Measurements from ENCODE around the gene SH3PXD2B. TPM values are rescaled to one million over a fixed set of nuclear protein-coding genes. Genes with fewer than 3 reads are reported as not detected.

SH3PXD2B gene
- total RNA-seq, 1 donor from 2014 or later, result 12.9 TPM

DNA sequence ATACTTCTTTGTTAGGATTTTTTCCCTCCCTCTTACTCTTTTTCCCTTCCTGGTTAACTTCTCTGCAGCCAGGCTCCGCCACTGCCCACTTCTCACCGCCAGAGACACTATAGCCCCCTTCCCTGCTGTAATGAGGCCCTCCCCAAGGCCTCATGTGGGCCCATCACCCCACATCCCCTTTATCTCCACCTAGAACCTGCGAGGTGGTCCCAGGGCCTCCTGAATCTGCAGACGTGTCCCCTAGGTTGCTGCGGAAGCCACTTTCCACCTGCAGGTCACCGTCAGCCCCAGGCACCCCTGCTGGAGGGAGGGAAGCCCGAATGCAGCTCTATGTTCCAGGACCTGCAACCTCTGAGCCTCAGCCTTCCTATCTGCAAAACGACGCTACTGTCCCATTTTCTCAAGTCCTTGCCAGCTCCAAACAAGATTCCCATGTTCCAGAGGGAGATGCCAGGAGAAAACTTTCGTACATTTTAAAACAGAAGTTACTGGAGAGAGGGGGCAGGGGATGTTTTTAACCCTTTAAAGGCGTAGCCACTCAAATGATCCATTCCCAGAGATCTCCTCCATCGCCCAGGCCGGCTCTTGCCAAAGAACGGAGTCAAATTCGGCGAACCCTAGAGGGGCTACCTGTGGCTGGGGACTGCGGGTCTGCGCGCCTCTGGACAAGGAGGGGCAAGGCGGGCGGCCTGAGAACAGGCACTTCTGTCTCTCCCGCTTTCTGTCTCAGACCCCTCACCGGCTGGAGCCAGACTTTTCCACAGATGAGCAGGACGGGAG, 929 bp downstream of the SH3PXD2B start:
- DNase-seq (ENCODE audit: low read depth), result peak; percentile 23

DNA sequence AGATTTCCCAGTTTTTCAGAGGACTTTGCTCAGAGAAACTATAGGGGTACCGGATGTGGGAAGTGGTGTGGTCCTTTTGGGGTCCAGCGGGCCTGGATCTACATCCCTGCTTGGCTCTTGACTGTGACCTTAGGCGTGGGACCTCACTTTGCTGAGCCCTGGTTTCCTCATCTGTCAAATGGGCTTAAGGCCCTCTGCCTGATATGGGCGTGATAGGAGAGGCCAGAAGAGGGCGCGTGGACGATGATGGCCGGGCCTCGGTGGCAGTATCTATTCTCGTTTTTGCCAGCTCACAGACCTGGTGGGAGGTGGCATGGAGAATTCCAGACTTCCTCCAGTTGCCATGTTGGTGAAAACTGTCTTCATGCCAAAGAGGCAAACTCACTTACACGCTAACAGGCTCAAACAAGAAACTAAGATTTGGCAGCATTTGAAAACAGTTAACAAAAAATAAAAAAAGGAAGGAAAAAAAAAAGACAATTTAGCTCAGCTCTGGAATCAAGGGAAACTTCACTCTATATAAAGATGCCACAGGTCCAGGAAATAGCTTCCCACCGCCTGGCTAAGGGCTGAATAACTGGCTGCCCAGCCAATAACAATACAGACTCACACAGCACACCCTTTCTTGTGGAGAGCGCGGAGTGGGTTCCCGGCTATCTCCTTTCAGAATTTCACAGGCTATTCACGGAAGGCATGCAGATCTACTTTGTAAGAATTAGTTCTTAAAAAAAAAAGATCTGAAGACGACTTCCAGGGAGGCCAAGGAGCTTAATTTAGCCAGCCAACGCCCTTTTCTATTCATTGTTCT, 1.7 kb downstream of the SH3PXD2B start:
- peak; percentile 19 for DNase-seq (ENCODE audit: low read depth)

DNA sequence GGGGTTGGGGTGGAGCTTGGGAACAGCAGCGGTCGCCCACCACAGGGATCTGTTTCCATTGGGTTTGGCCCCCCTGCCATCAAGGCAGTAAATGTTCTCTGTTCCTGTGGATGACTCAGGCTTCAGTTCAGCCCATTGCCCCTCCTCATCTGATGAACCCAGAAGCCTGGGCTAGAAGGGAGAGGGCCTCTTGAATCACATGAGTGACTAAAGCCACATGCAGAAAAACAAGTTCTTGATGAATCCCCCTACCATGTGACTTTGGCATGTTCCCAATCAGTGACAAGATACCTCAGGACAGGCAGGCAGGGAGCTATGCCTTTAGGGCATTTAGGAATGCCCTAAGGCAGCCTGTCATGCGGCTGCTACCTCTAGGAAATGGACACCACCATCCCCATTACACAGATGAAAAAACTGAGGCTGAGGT, 2.5 kb downstream of the SH3PXD2B start:
- peak; percentile 92 for DNase-seq (ENCODE audit: low read depth)

DNA sequence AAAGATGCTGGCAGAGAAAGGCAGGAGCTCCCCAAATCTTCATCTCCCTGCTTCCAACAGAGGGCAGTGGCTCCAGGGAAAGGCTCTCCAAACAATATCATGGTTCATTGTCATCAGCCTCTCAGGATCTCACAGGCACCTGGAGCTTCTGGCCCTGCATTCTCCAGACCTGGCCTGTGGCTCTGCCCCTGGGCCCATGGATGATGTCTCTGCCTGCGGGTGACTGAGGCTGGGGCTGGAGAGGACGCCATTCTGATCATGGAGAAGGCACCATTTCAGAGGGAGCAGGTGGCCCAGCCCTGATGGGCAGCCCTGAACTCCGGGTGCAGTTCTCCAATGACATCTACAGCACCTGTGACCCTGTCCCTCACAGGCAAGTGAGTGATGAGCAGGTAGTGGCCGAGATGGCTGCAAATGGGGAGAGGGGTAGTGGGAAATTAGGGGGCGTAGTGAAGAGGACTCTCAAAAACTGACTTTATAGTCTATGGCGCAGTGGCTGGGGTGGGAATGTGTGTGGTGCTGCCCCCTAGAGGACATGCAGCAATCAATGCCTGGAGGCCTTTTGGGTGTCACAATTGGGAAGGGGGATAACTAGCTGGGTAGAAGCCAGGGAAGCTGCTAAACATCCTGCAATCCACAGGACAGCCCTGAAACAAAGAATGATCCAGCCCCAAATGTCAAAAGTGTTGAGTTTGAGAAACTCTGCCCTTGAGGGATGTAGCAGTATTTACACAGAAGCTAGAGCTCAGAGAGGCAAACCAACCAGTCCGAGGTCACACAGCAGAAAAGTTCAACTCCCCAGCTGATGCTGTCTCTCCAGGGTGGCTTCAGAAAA, 3.2 kb downstream of the SH3PXD2B start:
- DNase-seq (ENCODE audit: low read depth), result no peak

DNA sequence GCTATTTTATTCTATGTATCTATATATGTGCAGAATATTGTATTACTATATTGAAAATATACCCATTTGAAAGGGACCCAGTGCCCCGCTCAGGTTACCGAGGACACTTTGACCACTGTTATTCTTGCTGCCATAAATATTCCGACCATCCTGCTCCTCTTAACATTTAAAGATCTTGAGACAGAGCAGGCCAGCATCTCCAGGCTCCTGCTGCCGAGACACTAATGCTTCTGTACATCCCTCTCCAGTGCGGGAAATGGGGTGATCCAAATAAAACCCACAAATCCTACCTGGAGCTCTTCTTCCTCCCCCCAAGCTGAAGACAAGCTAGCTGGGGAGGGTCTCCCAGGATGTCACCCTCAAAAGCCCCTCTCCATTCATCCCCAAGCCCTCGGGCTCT, 3.9 kb downstream of the SH3PXD2B start:
- no peak for DNase-seq (ENCODE audit: low read depth)

DNA sequence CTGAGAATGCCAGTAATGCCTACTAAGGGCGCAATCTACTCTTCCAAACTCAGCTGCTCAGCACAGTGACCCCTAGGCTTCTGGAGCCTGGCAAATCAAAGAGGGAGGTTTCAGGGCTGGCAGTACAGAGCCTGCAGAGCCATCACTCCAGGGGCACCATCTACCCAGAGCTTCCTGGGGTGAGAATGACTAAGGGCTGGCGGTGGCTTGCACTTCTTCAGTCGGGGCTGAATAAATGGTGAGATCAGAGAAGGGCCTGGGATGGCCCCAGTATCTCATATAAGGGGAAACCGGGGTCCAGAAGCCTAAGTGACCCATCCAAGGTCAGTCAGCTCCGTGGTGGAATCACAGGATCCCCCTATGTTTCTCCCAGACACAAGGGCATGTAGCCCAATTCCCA, 5.3 kb downstream of the SH3PXD2B start:
- DNase-seq (ENCODE audit: low read depth), result no peak

DNA sequence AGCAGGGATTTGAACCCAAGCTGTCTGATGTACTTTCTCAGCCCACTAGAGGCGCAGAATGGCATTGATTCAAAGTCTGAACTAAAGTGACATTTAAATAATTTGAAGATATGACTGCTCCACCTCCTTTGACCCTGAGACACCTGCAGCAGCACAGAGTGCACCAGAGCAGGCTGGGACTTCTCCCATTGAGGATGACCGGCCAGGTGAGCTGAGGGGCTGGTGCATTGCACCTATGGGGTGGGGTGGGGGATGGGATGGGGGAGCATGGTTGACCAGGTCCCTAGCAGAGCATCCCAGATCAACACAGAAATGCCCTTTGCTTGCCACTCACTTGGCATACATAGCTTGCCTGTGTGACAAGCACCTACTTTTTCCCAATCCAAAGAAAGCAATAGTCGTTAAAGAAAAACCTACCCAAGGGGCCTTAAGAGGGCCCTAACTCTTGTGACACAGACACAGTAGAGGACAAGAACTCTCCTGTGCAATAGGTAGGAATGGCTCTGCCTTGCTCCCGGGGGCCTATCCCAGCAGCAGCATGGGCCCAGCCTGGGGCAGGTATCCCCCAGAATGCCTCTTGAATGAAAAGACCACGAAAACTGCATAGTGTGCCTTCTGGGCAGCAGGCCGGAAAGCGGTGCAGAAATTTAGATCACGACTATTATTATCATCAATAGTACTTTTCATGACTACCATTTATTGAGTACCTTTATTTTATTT, 6.5 kb downstream of the SH3PXD2B start:
- DNase-seq (ENCODE audit: low read depth), result no peak

DNA sequence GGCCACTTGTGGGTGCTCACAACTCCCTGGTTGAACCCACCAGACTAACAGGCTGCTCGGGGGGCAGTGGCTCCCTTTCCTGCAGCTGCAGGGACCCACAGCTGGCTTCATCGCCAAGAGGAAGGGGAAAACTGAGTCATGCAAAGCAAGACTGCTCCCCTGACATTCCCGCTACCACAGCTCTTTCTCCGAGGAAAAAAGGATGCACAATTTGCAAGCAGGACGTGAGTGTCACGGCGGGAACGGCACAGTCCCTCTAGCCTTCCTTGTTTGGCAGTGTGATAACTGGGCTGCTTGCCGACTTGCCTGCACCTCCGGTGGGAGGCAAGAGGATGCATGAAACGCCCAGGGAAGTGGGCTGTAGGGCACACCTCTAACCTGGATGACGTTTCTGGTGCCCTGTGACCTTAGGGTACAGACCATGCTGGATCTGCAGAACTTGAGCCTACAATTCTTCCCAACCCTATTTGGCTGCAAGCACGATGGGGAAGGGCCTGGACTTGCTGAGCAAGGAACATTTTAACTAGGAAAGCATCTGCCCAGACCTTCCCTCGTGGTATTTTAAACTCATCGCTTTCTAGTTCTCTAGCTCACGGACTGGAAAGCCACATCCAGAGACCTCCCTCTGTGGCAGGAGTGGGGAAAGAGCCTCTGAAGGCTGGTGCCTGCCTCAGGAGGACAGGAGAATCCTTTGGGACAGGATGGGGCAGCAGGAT, 7.8 kb downstream of the SH3PXD2B start:
- no peak for DNase-seq (ENCODE audit: low read depth)

DNA sequence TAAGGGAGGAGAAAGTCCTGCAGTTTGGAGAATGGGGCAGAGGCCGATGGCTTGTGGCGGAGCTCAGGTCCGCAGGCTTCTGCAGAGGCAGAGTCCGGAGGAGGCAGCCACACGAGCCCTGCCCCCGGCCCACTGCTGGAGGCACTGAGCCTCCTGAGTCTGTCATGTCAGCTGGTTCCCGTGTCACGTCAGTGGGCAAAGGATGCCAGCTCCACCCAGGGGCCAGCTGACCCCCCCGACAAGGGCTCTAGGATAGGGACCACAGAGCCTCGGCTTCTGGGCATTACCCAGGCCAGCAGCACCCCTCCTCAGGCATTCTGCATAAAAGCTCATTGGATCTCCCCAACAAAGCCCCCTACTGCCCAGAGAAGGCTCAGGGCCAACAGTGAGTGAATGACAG, 8.5 kb downstream of the SH3PXD2B start:
- DNase-seq (ENCODE audit: low read depth), result no peak

DNA sequence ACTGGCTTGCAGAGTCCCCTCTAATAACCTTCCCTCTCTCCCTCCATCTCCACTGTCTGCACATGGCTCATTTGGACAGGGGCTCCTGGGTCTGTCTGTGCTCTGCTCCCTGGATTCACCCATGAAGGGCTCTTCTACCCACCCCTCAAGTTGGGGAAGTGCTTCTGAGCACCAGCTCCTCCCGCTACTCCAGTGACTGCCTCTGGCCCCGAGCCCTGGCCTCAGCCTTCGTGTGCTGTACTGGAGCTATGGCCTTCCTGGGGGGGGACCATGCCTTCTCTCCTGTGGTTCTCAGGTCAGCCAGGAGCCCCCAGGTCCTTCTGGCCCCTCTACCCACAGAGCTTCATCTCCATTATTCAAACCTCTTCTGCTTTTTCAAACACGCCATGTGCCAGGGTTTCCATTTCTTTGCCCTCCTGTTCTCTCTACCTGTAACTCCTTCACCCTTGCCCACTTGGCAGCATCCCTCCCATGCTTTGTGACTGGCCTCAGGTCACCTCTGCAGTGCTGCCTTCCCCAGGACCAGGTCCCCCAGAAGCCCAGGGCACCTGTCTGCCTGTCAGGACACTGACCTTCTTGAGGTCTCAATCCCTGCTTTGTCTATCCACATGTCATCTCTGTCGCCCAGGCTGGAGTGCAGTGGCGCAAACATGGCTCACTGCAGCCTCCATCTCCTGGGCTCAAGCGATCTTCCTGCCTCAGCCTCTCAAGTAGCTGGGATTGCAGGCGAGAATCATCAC, 9.5 kb downstream of the SH3PXD2B start:
- no peak for DNase-seq (ENCODE audit: low read depth)

DNA sequence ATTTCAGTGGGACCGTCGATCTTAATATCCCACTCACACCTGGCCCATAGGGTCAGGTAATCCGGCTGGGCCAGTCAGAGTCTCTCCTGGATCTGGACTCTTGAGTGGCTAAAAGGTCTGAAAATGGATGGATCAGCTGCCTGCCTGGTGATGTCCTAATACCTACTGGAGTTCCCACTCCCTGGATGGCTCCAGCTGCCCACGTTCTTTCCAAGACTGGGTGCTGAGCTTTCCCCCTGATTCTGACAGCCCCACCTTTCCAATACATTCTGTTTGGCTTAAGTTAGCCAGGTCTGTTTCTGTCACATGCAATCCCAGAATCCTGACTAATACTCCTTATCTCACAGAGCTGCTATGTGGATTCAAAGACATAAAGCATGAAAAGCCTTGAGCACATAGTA, 10.2 kb downstream of the SH3PXD2B start:
- DNase-seq (ENCODE audit: low read depth), result peak; percentile 52

DNA sequence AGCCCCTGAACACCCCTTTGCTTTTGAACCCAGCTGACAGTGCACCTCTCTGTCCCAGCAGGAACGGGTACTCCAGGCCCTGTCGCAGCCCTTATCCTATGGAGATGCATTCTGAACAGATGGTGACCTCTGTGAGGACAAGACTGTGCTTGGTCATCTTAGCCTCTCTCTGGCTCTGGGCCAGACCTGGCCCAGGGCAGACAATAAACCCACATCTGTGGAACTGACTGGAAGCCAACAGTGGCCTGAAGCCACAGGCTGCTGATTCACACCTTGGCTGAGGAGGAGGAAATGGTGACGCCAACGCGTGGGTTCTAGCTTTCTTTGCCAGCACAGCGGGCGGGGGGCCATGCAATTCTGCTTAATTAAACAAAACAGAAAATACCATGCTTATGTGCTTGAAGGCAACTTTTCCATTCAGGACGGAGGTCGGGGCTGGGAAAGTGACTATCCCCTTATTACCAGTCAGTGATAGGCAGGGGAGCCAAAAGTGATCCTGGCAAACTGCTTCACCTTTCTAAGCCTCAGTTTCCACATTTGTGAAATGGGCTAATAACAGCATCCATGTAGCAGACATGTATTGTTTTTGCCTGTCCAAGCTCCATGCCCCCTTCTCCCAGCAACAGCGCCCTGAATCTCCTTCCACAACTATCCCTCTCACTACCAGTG, 10.8 kb downstream of the SH3PXD2B start:
- peak; percentile 94 for DNase-seq (ENCODE audit: low read depth)

DNA sequence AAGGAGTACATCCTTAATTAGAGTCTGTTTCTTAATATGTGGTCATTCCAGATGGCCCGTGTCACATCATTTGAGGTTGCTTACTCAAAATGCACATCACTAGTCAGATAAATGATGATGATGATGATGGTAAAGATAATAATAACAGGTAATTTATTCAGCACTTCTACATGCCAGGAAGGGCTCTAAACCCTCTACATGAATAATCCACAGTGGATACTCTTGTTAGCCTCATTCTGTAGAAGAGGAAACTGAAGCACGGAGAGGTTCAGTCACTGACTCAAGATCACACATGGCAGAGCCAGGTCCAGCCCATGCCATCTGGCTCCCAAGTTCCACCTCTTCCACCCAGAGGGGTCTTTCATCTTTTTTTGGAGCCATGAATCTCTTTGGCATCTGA, 11.7 kb downstream of the SH3PXD2B start:
- DNase-seq (ENCODE audit: low read depth), result no peak

DNA sequence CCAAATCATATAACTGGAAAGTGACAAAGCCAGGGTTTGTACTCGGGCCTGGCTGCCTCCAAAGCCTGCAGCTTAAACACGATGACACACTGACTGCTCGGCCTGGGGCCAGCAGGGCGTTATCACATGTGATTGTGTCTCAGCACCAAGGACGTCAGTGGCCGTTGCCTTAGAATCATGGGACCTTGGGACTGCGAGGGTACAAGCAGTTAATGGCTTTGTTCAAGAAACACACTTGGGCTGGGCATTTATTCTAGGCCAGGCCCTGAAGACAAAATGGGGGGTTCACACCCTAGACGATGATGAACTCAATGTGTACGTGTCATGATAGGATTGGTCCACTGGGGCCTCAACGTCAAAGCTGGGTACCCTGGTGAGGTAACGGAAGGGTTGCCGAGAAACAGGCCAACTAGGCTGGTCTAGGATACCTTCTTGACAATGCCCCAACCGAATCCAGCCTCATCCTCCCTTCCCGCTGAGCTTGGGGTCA, 13.0 kb downstream of the SH3PXD2B start:
- DNase-seq (ENCODE audit: low read depth), result no peak

DNA sequence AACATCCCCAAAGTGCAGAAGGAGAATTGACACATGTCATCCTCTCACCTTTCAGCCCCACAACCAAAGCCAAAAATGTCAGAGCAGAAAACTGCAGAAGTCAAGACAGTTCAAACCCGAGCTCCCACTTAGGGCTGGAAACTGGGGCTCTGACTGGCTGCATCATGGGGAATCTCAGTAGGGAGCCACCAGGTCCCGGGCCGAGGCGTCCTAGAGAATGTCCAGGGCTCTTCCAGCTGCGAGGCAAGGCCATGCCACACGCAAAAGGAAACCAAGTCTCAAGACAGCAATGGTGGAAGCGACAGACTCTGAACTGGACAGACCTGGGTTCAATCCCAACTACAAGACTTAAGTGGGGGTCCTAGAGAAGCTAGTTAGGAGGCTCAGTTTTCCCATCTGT, 13.8 kb downstream of the SH3PXD2B start:
- DNase-seq (ENCODE audit: low read depth), result no peak

DNA sequence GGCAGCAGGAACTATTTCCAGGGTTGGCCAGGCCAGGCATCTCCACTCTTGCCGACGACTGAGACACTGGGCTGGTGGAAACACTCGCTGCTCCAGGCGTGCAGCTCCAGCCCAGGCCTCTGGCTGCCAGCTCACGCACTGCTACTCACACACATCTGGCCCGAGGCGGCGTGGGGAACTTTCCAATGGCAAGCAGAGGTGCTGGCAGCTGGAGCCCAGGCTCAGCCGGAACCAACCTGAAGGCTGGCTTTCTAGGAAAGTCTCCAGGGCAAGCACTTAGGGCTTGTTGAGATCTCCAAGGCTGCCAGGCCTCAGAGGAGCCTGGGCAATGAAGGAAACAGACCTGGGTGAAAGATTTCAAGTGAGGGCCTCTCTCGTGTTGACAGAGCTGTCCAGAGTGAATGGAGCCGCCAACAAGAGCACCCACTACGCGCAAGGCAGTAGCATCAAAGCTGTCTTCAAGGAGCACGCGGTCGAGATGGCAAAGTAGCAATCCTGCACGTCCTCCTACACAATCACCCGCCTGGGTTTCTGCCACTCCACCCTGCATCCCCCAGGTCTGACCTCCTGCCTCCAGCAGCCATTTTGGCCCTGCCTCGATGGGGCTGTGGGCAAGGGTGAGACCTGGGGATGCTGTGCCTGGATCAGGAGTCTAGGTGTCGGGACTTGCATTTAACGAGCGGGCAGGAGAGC, 14.4 kb downstream of the SH3PXD2B start:
- no peak for DNase-seq (ENCODE audit: low read depth)

DNA sequence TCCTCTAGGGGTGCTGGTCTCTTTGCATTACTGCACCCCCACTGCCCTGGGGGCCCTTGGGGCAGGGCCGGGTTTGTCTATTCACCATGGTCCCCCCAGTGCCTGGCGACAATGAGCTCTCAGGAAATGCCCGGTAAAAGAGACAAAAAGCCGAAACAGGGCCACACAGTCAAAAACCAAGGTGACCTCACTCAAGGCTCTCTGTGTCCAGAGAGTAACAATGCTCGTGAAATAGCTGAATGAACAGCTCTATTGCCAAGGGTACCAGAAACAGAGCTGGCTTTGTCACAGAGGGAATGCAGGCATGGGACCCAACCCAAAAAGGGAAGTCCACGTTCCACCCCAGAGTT, 16.0 kb downstream of the SH3PXD2B start:
- no peak for DNase-seq (ENCODE audit: low read depth)

DNA sequence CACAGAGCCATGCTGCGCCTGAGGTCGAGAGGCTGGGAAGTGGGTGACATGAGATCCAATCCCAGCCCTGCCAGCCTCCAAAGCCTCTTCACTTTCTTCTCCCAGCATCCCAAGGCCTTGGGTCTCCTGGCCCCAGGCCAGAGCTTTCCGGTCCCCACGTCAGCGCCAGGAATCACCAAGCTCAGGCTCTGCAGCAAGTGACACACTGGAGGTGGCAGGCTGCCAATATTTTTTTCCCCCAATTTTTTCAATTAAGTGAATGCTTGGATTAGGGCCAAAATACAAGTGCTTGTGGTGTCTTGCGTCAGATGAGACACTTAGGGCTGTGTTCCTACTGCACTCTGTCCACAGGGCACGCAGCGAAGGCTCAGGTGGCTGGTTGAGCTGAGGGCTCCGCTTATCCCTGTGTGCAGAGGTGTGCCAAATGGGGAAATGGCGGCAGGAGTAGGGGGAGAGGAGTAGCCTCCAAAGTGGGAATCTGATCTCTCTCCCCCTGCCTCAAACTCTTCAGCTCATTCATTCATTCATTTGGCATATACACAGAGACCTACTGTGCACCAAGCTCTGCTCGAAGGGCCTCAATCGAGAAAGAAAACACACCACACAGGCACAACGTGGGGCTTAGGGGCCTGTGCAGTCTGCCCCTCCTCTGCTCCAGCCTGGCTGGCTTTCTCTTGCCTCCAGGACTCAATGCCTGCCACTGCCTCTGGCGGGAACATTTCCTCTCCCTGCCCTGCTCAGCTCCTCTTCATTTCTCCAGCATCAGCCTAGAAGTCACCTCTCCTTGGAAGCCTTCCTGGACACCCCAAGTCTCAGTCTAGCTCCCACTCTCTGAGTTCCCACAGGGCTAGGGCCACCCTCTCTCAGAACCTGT, 16.6 kb downstream of the SH3PXD2B start:
- peak; percentile 90 for DNase-seq (ENCODE audit: low read depth)

Measured in renal cortical epithelial cell (primary cell).